Measurements from ENCODE around the gene CRYZL1.

GRCh38 chr21:33673473-33673872 lies 31.9 kb upstream of the CRYZL1 start:
- TF ChIP-seq, protein P1, sequence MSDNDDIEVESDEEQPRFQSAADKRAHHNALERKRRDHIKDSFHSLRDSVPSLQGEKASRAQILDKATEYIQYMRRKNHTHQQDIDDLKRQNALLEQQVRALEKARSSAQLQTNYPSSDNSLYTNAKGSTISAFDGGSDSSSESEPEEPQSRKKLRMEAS (IDR thresholded peaks at IDR 0.05) = no peak
- TF ChIP-seq, protein P2, sequence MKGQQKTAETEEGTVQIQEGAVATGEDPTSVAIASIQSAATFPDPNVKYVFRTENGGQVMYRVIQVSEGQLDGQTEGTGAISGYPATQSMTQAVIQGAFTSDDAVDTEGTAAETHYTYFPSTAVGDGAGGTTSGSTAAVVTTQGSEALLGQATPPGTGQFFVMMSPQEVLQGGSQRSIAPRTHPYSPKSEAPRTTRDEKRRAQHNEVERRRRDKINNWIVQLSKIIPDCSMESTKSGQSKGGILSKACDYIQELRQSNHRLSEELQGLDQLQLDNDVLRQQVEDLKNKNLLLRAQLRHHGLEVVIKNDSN (IDR thresholded peaks at IDR 0.05) = no peak
- TF ChIP-seq REST (IDR thresholded peaks at IDR 0.05; ENCODE audit: low read depth) (no peak), TAF1 (IDR thresholded peaks at IDR 0.05; ENCODE audit: low read depth) (no peak), EP300 (IDR thresholded peaks at IDR 0.05; ENCODE audit: borderline replicate concordance) (no peak), TCF12 (IDR thresholded peaks at IDR 0.05; ENCODE audit: low read depth) (no peak), EGR1 (IDR thresholded peaks at IDR 0.05) (no peak), CREB1 (IDR thresholded peaks at IDR 0.05; ENCODE audit: low read depth) (no peak), NFIC (IDR thresholded peaks at IDR 0.05) (no peak), FOXM1 (IDR thresholded peaks at IDR 0.05; ENCODE audit: borderline replicate concordance, low read depth) (no peak), CEBPB (IDR thresholded peaks at IDR 0.05) (no peak), RAD21 (IDR thresholded peaks at IDR 0.05; ENCODE audit: low read depth) (no peak)

Measured in Ishikawa (cell line).